ENCODE results near the gene DNAJB8.

Gene DNAJB8

DNA sequence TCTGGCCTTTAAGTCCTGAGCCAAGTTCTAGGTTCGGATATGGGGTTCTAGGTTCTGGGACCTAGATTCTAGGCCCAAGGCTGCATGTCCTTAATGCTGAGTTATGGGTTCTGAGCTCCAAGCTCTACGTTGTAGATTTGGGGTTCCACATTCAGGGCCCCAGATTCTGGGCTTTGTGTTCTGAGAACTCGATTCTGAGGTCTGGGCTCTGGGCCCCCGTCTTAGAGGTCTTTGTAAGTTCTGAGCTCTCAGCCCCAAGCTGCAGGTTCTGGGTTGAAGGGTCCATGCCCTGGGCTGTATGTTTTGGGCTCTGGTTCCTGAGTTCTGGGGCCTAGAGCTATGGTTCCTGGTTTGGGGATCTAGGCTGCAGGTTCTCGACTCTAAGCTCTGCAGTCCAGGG lies 10.0 kb upstream of the DNAJB8 start:
- H3K9ac ChIP-seq (ENCODE audit: insufficient read length), result no peak overlapping the region
- TF ChIP-seq FOXP2 (optimal IDR thresholded peaks at IDR 0.05; ENCODE audit: control extremely low read depth, extremely low read length, insufficient read depth), result no peak
- TF ChIP-seq EZH2 (IDR thresholded peaks at IDR 0.05), result no peak
- no peak for TF ChIP-seq POLR2AphosphoS5 (IDR thresholded peaks at IDR 0.05; ENCODE audit: borderline replicate concordance, low read depth, low read length)

DNA sequence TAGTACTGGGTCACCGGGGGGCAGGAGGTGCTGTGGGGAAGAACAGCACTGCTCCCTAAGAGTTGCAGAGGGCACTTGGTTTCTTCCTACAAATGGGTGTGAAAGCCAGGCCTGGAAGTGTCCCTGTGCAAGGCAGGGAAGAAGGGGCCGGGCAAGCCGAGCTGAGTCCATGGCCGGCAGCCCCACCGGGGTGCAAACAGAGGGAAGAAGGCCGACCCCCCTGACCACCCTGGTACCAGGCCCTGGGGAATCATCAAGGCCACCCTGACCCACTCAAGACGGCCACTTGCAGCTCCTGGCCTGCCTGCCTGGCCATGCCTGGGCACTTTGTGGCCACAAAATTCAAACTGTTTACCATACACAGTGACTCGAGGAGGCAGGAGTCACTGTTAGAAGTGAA lies 8.7 kb upstream of the DNAJB8 start:
- H3K27ac ChIP-seq, result no peak overlapping the region
- H3K9ac ChIP-seq (ENCODE audit: insufficient read length), result no peak overlapping the region
- no peak for TF ChIP-seq FOXP2 (optimal IDR thresholded peaks at IDR 0.05; ENCODE audit: control extremely low read depth, extremely low read length, insufficient read depth)
- no peak for TF ChIP-seq EZH2 (IDR thresholded peaks at IDR 0.05)
- no peak for TF ChIP-seq POLR2AphosphoS5 (IDR thresholded peaks at IDR 0.05; ENCODE audit: borderline replicate concordance, low read depth, low read length)
- no peak for DNase-seq (ENCODE audit: low read depth, low spot score)
- H3K36me3 ChIP-seq (ENCODE audit: insufficient read depth, low read length), result no peaks in the 10 kb centered on the region; the same call in 1 of the 2 replicates
- H3K4me3 ChIP-seq, result no peak overlapping the region
- no peaks in the 10 kb centered on the region for H3K9me3 ChIP-seq (ENCODE audit: low read depth, low read length)

More for the DNA sequence above, 10.0 kb upstream of the DNAJB8 start:
- no peaks in the 10 kb centered on the region; the same call in 1 of the 2 replicates for H3K36me3 ChIP-seq (ENCODE audit: insufficient read depth, low read length)
- no peak for DNase-seq (ENCODE audit: low read depth, low spot score)
- no peaks in the 10 kb centered on the region for H3K9me3 ChIP-seq (ENCODE audit: low read depth, low read length)
- H3K4me3 ChIP-seq, result no peak overlapping the region
- H3K27ac ChIP-seq, result no peak overlapping the region

DNA sequence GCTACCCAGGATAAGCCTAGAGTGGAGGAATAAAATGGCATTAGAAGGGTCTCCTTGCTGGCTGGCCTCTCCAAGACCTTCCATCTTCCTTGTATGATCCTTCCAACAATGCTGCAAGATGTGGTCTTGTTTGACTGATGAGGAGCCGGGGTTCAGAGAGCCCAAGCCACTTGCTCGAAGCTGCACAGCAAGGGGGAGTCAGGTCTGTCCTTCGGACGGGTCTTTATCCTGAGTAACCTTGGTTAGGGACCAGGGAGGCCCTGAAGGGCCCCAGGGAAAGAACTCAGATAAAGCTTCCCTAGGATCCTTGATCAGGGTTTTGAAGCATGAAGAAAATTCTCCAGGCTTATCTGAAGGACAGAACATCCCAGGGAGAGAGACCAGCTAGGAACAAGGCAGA lies 7.0 kb upstream of the DNAJB8 start:
- Histone ChIP-seq H3K36me3 (ENCODE audit: insufficient read depth, low read length) (no peaks in the 10 kb centered on the region), H3K4me3 (no peak overlapping the region), H3K9me3 (ENCODE audit: low read depth, low read length) (no peaks in the 10 kb centered on the region), H3K27ac (no peak overlapping the region), H3K9ac (ENCODE audit: insufficient read length) (no peak overlapping the region)
- no peak for DNase-seq (ENCODE audit: low read depth, low spot score)
- TF ChIP-seq EZH2 (IDR thresholded peaks at IDR 0.05), result no peak
- TF ChIP-seq FOXP2 (optimal IDR thresholded peaks at IDR 0.05; ENCODE audit: control extremely low read depth, extremely low read length, insufficient read depth), result no peak
- no peak for TF ChIP-seq POLR2AphosphoS5 (IDR thresholded peaks at IDR 0.05; ENCODE audit: borderline replicate concordance, low read depth, low read length)

DNA sequence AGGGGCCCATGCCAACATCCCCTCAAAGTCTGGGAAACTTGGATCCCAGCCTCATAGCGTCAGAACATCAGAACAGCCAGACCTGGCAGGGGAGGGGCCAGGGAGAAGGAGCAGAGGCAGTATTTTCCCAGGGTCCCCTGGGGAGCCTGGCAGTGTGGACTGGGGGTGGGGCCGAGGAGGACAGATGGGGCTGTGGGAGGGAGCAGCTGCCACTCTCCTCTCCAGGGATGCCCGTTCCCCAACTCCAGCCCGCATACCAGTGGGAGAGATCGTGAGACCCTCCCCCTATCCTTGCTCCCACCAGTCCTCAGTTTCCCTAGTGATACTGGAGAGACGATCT lies 6.5 kb upstream of the DNAJB8 start:
- no peak for DNase-seq (ENCODE audit: low read depth, low spot score)
- TF ChIP-seq POLR2AphosphoS5 (IDR thresholded peaks at IDR 0.05; ENCODE audit: borderline replicate concordance, low read depth, low read length) (no peak), FOXP2 (optimal IDR thresholded peaks at IDR 0.05; ENCODE audit: control extremely low read depth, extremely low read length, insufficient read depth) (no peak), EZH2 (IDR thresholded peaks at IDR 0.05) (no peak)
- H3K36me3 ChIP-seq (ENCODE audit: insufficient read depth, low read length), result no peaks in the 10 kb centered on the region

DNA sequence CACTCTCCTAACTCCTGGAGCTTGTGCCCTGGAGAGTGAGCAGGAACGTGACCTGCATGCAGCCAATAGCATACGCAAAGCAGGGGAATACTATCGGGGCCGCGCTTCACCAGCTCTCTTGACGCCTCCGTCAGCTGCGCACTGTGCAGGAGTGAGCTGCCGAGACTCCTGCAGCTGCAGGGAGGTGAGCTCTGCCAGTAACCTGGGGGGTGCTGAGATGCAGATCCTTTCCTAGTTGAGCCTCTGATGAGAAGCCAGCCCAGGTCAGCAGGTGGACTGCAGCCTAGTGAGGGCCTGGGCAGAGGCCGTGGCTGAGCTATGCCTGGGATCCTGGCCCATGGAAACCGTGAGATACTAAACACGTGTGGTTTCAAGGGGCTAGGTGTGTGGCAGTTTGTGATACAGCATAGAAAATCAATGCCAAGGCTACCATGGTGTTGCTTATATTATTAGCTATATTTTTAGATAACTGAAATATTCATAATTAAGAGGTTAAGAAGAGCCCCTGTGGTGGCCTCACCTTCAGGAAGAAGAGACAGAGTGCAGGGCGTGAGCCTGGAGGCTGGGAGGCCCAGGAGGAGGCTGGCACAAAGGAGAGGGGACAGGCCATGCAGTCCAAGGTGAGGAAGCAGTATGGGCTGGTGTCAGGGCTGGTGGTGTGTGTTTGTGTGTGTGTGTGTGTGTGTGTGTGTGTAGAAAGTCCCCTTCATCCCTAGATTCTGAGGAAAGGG lies 5.9 kb upstream of the DNAJB8 start:
- Histone ChIP-seq H3K27ac (no peak overlapping the region), H3K9me3 (ENCODE audit: low read depth, low read length) (no peaks in the 10 kb centered on the region), H3K4me3 (no peak overlapping the region), H3K9ac (ENCODE audit: insufficient read length) (no peak overlapping the region), H3K36me3 (ENCODE audit: insufficient read depth, low read length) (no peaks in the 10 kb centered on the region)
- DNase-seq (ENCODE audit: low read depth, low spot score), result no peak
- no peak for TF ChIP-seq EZH2 (IDR thresholded peaks at IDR 0.05)
- TF ChIP-seq POLR2AphosphoS5 (IDR thresholded peaks at IDR 0.05; ENCODE audit: borderline replicate concordance, low read depth, low read length), result no peak
- TF ChIP-seq FOXP2 (optimal IDR thresholded peaks at IDR 0.05; ENCODE audit: control extremely low read depth, extremely low read length, insufficient read depth), result no peak

More for the DNA sequence above, 6.5 kb upstream of the DNAJB8 start:
- no peak overlapping the region for H3K9ac ChIP-seq (ENCODE audit: insufficient read length)
- no peak overlapping the region for H3K4me3 ChIP-seq
- H3K27ac ChIP-seq, result no peak overlapping the region
- H3K9me3 ChIP-seq (ENCODE audit: low read depth, low read length), result no peaks in the 10 kb centered on the region

DNA sequence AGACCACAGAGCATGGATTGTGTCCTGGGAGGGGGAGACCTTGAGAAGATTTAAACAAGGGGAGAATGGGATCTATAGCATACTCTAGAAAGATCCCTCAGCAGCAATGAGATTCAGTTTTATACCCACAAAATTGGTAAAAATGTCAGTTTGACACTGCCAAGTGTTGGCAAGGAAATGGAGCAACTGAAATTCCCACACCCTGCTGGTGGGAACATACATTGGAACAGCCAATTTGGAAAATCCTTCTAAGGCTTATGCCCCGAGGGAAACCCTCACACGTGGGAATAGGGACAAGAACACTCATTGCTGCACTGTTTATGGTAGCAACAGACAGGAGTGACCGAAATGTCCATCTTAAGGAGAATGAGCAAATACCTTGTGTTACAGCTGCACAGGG lies 5.0 kb upstream of the DNAJB8 start:
- TF ChIP-seq EZH2 (IDR thresholded peaks at IDR 0.05) (no peak), FOXP2 (optimal IDR thresholded peaks at IDR 0.05; ENCODE audit: control extremely low read depth, extremely low read length, insufficient read depth) (no peak), POLR2AphosphoS5 (IDR thresholded peaks at IDR 0.05; ENCODE audit: borderline replicate concordance, low read depth, low read length) (no peak)
- H3K4me3 ChIP-seq, result no peak overlapping the region

DNA sequence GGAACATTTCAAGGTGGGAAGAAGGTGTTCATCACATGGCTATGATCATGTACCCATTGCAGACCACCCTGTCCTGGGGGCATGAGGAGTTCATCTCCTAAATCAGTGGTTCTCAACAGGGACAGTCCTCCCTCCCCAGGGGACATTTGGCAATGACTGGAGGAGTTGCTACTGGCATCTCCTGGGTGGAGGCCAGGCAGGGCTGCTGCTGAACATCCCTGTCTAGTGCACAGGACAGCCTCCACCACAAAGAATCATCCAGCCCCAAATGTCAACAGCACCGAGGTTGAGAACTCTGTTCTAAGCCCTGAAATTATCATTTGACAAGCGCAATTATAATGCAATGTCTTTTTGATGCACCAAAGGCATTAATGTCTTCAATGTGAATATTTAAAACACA lies 4.4 kb upstream of the DNAJB8 start:
- TF ChIP-seq EZH2 (IDR thresholded peaks at IDR 0.05) (no peak), FOXP2 (optimal IDR thresholded peaks at IDR 0.05; ENCODE audit: control extremely low read depth, extremely low read length, insufficient read depth) (no peak), POLR2AphosphoS5 (IDR thresholded peaks at IDR 0.05; ENCODE audit: borderline replicate concordance, low read depth, low read length) (no peak)
- Histone ChIP-seq H3K9ac (ENCODE audit: insufficient read length) (no peak overlapping the region), H3K27ac (no peak overlapping the region), H3K4me3 (no peak overlapping the region), H3K9me3 (ENCODE audit: low read depth, low read length) (no peaks in the 10 kb centered on the region), H3K36me3 (ENCODE audit: insufficient read depth, low read length) (no peaks in the 10 kb centered on the region)
- DNase-seq (ENCODE audit: low read depth, low spot score), result no peak

More for the DNA sequence above, 5.0 kb upstream of the DNAJB8 start:
- Histone ChIP-seq H3K9me3 (ENCODE audit: low read depth, low read length) (no peaks in the 10 kb centered on the region), H3K27ac (no peak overlapping the region), H3K36me3 (ENCODE audit: insufficient read depth, low read length) (no peaks in the 10 kb centered on the region), H3K9ac (ENCODE audit: insufficient read length) (no peak overlapping the region)
- no peak for DNase-seq (ENCODE audit: low read depth, low spot score)

DNA sequence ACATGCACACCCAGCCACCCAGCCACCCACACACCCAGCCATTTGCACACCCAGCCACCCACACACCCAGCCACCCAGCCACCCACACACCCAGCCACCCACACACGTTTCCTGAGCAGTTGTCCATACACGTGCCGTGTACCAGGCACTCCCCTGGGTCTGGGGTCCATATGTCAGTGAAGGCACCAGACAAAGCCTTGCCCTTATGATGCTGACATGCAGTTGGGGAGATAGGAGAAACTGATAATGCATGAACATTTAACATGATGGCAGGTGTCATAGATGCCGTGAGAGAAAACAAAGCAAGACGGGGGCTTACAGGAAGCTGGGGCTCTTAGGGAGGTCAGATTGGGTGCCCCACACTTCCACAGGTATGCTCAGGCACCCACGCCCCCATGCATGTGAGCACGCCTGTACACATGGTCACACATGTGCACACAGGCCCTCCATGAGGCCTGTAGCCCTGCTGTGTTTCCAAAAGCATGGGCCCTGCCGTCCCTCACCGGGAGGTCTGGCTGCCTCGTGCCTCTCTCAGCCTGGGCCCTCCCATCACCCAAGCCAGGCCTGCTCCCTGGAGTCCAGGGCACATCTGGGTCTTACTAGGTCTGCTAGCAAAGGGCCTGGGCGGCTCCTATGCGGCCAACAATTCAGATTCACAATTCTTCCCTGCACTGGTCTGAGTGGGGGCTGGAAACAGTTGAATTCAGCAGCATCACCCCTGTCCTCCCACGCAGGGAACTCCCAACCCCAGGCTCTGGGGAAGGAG lies 3.6 kb upstream of the DNAJB8 start:
- TF ChIP-seq POLR2AphosphoS5 (IDR thresholded peaks at IDR 0.05; ENCODE audit: borderline replicate concordance, low read depth, low read length) (no peak), EZH2 (IDR thresholded peaks at IDR 0.05) (no peak), FOXP2 (optimal IDR thresholded peaks at IDR 0.05; ENCODE audit: control extremely low read depth, extremely low read length, insufficient read depth) (no peak)

More for the DNA sequence above, 3.6 kb upstream of the DNAJB8 start:
- Histone ChIP-seq H3K9ac (ENCODE audit: insufficient read length) (no peak overlapping the region), H3K9me3 (ENCODE audit: low read depth, low read length) (no peaks in the 10 kb centered on the region), H3K27ac (no peak overlapping the region), H3K4me3 (no peak overlapping the region), H3K36me3 (ENCODE audit: insufficient read depth, low read length) (no peaks in the 10 kb centered on the region)
- no peak for DNase-seq (ENCODE audit: low read depth, low spot score)
